LNCAP (cell line): Measurements from ENCODE around the gene CDKN1C.

ENCODE experiments used
- TF ChIP-seq, protein P1 (sequence below): fragments of 450-650 bp; IDR thresholded peaks from 2 replicates; pipeline ENCODE4 v1.5.1; 2017; ENCODE audit warnings: mild to moderate bottlenecking

Gene CDKN1C

DNA sequence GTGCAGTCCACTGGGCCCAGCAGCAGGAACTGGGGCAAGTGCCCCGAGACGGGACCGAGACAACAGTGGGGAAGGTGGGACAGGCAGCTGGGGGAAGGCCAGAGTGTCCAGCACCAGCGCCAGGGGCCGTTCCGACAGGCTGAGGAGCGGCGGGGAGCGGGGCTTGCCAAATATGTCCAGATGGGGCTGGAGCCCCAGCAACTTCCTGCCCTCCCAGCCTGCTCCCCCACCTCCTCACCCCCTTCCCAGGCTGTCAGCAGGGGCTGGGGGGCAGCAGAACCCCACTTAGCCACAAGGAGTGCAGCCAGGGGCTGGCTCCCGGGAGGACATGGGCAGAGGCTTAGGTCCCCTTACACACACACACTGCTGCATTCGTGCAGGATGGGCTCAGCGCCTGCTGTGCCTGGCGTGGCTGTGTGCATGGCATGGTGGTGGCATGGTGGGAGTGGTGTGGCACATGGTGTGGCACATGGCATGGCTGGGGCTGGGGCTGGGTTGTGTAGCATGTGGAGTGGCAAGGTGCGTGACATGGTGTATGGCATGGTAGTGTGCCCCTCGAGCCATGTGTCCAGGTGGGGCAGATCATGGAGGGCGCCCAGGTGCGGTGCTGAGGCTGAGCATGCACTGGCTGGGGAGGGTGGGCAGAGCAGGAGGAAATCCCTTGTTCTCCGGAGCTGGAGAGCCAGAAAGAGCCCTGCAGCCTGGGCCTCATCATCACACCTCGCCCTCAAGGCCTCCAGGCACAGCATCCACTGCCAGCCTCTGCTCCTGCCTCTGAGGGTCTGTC, 51.7 kb downstream of the CDKN1C start:
- TF ChIP-seq, protein P1, sequence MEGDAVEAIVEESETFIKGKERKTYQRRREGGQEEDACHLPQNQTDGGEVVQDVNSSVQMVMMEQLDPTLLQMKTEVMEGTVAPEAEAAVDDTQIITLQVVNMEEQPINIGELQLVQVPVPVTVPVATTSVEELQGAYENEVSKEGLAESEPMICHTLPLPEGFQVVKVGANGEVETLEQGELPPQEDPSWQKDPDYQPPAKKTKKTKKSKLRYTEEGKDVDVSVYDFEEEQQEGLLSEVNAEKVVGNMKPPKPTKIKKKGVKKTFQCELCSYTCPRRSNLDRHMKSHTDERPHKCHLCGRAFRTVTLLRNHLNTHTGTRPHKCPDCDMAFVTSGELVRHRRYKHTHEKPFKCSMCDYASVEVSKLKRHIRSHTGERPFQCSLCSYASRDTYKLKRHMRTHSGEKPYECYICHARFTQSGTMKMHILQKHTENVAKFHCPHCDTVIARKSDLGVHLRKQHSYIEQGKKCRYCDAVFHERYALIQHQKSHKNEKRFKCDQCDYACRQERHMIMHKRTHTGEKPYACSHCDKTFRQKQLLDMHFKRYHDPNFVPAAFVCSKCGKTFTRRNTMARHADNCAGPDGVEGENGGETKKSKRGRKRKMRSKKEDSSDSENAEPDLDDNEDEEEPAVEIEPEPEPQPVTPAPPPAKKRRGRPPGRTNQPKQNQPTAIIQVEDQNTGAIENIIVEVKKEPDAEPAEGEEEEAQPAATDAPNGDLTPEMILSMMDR, result no peak
